SU-DHL-6 (cell line): ENCODE results near the gene NLGN1.
"Not testable (repeated sequence)": the region's sequence is repeated elsewhere in the genome, so short reads cannot be mapped to it uniquely, and the experiment has no call there.

ENCODE experiments used
- EZH2phosphoT487 ChIP-seq: fragments of 200-600 bp; sonication (generic), shearing (Covaris generic); conservative IDR thresholded peaks from 2 replicates; pipeline ENCODE4 v1.6.1; 2018; ENCODE audit warnings: mild to moderate bottlenecking, antibody characterized with exemption, low read length, moderate library complexity, mixed read lengths
- TF ChIP-seq, protein P1 (sequence below): fragments of 200-600 bp; sonication (generic); IDR thresholded peaks from one replicate; pipeline ENCODE4 v1.5.1; 2017; ENCODE audit warnings: antibody characterized with exemption, mild to moderate bottlenecking, low read length, moderate library complexity; ENCODE audit not compliant: insufficient read depth, poor library complexity, severe bottlenecking

DNA sequence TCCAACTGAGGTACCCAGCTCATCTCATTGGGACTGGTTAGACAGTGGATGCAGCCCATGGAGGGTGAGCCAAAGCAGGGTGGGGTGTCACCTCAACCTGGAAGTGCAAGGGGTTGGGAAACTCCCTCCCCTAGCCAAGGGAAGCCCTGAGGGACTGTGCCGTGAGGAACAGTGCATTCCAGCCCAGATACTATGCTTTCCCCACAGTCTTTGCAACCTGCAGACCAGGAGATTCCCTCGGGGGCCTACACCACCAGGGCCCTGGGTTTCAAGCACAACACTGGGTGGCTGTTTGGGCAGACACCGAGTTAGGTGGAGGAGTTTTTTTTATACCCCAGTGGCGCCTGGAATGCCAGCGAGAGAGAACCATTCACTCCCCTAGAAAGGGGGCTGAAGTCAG lies 15.6 kb upstream of the NLGN1 start:
- TF ChIP-seq, protein P1, sequence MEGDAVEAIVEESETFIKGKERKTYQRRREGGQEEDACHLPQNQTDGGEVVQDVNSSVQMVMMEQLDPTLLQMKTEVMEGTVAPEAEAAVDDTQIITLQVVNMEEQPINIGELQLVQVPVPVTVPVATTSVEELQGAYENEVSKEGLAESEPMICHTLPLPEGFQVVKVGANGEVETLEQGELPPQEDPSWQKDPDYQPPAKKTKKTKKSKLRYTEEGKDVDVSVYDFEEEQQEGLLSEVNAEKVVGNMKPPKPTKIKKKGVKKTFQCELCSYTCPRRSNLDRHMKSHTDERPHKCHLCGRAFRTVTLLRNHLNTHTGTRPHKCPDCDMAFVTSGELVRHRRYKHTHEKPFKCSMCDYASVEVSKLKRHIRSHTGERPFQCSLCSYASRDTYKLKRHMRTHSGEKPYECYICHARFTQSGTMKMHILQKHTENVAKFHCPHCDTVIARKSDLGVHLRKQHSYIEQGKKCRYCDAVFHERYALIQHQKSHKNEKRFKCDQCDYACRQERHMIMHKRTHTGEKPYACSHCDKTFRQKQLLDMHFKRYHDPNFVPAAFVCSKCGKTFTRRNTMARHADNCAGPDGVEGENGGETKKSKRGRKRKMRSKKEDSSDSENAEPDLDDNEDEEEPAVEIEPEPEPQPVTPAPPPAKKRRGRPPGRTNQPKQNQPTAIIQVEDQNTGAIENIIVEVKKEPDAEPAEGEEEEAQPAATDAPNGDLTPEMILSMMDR = not testable (repeated sequence)
- not testable (repeated sequence) for TF ChIP-seq EZH2phosphoT487
